Activated CD8-positive, alpha-beta memory T cell treated with anti-CD3 and anti-CD28 coated beads, Interleukin-2, amount 50 U/mL, for 4 hours (primary cell): ENCODE results near the gene THBS2.

ENCODE experiments used
- DNase-seq: peaks from one replicate; pipeline ENCODE4 v3.0.0-alpha.2; 2020

THBS2 gene

GRCh38 chr6:169247991-169248390 lies 5.7 kb downstream of the THBS2 start:
- DNase-seq, result no peak

DNA sequence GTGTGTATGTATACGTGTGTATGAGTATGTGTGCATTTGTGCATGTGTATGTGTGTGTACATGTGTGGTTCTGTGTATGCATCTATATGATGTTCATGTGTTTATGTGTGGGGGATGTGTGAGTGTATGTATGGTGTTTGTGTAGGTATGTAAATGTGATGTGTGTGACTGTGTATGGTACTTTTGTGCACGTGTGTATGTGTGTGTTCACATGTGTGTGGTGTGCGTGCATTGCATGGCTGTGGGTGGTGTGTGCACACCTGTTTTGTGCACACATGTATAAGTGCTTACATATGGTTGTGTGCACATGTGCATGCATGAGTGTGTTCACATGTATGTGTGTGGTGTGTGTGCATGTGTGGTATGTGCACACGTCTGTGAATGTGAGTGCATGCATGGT lies 6.2 kb downstream of the THBS2 start:
- no peak for DNase-seq

GRCh38 chr6:169246445-169246844 lies 7.2 kb downstream of the THBS2 start:
- no peak for DNase-seq

DNA sequence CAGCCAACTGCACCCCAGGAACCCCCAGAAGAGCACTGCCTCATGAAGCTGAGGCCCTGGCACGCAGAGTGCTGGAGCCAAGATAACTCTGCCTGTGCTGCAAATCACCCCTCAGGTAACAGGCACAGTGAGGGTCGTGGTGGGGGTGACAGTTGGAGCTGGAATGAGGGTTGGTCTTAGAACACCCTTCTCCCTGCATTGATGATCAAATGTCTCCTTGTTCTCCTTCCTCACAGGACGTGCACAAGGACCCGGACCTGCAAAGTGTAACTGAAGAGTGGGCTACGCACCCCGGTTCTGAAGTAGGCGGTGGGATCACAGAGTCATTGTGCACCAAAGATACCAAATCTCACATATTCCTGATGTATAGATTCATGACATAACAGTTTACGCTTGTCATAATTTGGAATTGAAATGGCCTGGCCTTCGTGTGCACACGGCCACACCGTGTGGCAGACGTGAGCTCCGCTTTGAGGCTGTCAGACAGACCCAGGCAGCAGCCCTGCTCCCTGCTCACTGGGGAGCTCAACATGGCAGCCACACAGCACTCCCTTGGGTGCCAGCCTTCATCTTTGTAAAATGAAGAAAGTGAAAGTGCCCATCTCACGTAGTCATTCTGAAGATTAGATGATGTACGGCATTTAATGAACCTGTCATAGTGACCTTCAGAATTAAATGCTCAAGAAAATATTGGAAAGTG lies 8.8 kb downstream of the THBS2 start:
- DNase-seq, result no peak

DNA sequence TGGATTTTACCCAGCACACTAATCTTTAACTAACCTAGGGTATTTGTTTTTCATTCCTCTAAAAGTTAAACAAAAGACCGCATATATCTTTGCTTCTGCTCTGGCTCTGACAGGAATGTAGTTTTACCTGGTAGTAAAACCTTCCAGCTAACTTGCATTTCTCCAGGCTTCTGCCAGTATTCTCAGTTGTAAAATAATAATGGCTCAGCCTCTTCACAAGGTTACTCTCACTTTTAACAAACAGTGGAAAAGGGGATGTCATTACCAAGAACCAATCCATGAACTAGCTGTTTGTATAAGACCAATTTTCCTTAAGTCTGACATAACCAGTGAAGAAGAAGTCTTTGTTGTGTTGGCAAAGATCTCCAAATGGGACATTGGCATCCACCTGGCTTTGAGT lies 10.0 kb downstream of the THBS2 start:
- no peak for DNase-seq

- DNase-seq, result no peak
Observed at GRCh38 chr6:169243186-169243585, 10.5 kb downstream of the THBS2 start.

DNA sequence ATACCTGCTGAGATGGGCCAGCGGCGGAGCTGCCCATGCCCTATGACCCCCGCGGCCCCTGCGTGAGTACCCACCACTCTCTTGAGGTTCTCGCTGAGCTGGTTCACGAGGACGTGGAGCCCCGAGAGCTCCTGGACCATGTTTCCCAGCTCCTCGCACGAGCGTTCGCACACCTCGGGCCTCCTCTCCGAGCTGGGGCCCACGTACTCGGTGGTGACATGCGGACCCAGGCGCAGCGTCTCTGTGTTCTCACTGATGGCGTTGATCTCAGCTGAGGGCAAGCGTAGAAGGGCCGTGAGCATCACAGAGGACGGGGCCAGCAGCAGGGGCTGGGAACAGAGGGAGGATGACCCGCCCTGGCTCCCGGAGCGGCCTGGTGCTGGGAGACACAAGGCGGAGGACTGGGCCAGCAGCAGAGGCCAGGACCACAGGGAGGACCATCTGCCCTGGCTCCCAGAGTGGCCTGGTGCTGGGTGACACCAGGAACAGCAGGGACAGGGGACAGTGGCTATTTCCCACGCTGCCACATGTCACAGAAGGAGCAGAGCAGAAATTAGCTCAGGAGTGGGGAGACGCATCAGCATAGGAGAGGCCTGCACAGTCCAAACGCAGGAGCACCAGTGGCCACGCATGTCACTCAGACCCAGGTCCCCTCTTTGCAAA lies 11.8 kb downstream of the THBS2 start:
- no peak for DNase-seq

DNA sequence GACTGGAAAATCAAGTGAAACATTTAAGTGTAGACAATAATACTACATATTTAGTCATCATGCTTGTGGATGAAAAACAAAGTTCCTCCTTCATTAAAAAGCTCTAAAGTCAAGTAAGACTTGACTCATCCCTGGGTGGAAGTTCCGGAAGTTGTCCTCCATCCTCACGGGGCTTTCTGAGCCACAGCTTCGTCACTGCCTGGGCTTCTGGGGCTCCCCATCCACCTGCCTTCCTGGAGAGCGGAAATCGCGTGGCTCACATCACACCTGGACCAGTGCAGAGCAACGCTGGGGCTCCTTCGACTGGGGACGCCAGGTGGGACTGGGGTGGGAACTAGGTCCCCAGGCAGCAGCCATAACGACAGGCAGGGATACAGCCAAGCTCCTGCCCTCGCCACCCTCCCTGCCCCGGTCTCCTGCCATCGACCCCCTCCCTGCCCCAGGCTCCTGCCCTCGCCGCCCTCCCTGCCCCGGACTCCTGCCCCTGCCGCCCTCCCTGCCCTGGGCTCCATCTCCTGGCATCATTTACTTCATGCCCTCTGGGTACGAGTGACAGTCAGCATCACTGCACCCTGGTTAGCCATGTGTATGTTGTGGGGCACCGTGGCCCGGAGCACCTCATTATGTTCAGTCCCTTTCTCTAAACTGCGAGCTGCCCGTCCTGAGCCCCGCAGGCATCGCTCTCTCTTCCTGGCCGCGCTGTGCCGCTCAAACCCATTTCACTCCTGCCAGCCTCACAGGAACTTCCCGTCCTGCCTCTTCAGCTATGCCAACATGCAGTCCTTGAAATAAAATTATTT lies 12.9 kb downstream of the THBS2 start:
- DNase-seq, result no peak

DNA sequence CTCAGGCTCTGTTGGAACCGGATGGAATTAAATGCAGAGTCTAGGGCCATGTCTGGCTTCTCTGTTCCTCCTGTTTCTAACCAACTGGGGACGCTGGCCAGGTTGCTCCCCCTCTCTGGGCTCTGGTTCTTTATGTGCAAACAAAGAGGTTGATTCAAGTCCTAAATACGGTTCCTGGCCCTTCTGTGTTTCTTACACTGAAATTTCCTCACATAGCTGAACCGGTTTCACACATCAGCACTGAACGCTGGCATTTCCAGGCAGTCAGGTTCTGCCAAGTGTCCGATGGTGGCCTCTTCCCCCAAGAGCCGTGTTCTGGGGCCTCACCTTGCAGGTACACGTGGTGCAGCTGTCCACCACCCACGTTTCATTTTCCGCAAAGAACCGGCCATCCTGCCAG lies 13.5 kb downstream of the THBS2 start:
- no peak for DNase-seq

DNA sequence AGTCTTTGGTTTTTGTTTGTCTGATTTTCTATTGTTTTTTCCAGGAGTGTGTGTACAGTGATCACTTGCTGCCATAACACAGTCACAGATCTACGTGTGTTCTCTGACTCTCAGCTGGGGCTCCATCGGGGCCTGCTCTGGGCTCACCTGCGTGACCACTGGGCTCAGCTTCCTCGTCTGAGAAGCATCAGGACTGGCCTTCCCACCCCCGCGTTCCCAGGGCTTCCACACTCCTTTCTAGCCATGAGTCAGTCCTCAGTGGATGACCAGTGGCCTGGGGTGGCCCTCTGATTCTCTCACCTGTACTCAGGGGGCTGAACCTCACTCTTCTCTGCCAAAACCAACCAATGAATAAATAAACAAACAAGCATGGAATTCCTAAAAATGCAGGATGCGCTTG lies 14.5 kb downstream of the THBS2 start:
- no peak for DNase-seq

DNA sequence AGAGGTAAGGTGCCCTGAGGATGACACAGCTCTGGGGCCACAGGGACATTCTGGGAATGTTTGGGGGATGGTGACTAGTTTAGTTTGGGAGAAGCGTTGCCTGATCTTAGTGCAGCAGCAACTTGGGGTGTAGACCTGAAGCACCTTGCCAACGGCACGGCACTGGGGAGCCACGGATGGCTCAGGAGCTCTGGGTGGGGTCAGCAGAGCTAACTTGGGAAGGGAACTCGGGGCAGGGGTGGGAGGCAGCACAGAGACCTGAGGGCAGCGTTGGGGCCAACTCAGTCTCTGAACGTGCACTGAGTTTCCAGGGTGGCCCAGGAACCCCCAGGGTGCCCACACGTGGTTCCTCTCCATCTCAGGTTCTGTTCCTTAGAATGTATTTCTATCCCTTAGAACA lies 14.9 kb downstream of the THBS2 start:
- no peak for DNase-seq

GRCh38 chr6:169237496-169238134 lies 16.0 kb downstream of the THBS2 start:
- DNase-seq, result no peak

GRCh38 chr6:169236988-169237387 lies 16.7 kb downstream of the THBS2 start:
- DNase-seq, result no peak

- DNase-seq, result no peak
Observed at GRCh38 chr6:169236545-169236944, 17.1 kb downstream of the THBS2 start.

GRCh38 chr6:169235286-169235685 lies 18.4 kb downstream of the THBS2 start:
- no peak for DNase-seq

DNA sequence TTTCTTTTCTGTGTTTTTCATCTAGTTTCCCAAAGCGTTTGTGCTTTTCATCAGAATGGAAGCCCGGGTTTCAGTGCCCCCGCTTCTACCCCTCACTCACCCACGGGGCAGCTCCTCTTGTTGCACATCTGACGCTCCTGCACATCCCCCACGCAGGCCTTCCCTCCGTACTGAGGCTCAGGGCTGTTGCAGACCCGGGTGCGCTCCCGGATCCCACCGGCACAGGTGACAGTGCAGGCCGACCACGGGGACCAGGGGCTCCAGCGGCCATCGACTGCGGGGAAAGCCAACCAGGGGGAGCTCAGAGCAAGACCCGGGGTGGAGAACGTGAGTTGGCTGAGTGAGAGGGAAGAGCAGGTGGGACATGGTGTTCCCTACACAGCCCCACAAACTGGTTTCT lies 19.0 kb downstream of the THBS2 start:
- no peak for DNase-seq

DNA sequence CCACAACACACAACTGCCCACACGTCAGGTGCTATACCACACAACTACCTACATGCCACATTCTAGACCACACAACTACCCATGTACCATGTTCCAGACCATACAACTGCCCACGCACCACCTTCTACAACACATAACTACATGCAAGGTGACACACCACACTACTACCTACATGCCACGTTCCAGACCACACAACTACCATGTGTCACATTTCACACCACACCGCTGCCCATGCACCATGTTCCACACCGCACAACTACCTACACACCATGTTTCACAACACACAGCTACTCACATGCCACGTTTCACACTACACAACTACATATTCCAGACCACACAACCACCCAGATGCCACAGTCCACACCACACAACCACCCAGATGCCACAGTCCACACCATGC lies 19.8 kb downstream of the THBS2 start:
- DNase-seq, result no peak

- DNase-seq, result no peak
Observed at GRCh38 chr6:169233181-169233580, 20.5 kb downstream of the THBS2 start.

DNA sequence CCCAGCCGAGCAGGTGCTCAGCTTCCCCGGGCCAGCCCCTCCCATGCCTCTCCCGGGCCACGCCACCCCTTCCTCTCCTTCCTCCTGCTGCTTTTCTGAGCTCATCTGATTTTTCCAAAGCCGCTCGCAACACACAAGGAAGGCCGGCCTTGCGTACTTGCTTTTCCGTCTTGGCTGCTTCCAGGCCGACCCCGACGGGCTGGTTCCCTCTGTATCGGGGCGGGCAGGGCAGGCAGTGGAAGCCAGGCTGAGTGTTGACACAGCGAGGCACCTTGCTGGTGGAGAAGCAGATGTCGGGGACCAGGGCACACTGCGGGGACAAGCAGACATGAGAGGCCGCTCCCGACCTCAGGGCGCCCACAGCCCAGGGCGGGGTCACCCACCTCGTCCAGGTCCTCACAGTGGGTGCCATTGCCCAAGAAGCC lies 21.1 kb downstream of the THBS2 start:
- DNase-seq, result no peak

GRCh38 chr6:169231790-169232506 lies 21.7 kb downstream of the THBS2 start:
- DNase-seq, result no peak

GRCh38 chr6:169230946-169231789 lies 22.5 kb downstream of the THBS2 start:
- no peak for DNase-seq

- no peak for DNase-seq
Observed at GRCh38 chr6:169230322-169230665, 23.4 kb downstream of the THBS2 start.
